Measurements from ENCODE around the gene GPC5. TPM values are rescaled to one million over a fixed set of nuclear protein-coding genes. Genes with fewer than 3 reads are reported as not detected.

The GPC5 gene
- total and polyA plus RNA-seq, 10 donors, result 0.04 to 0.83 (median 0.26) TPM; not detected in 3

- intact Hi-C loops (cut with DNase I; ENCODE audit: low total_unique reads), result no loop called here
- Histone ChIP-seq H3K4me1 (no peaks in the 10 kb centered on the region), H3K4me3 (no peak overlapping the region), H3K9me3 (peaks cover 0 to 6% (median 0%) of the 10 kb centered on the region in 8 donors), H3K27me3 (replicated peaks in 1 of 7) (no peaks in the 10 kb centered on the region), H3K27ac (no peak overlapping the region), H3K36me3 (no peaks in the 10 kb centered on the region)
- TF ChIP-seq POLR2A (IDR thresholded peaks at IDR 0.05) (no peak), CTCF (IDR thresholded peaks at IDR 0.05 in 8 of 11, conservative IDR thresholded peaks at IDR 0.05 in 3 of 11) (no peak), POLR2AphosphoS5 (IDR thresholded peaks at IDR 0.05) (no peak)
- DNase-seq, result no peak
These were observed 345.9 kb downstream of the GPC5 start for GRCh38 chr13:91744284-91744683.

- peaks cover 0 to 5% (median 0%) of the 10 kb centered on the region in 8 donors for H3K9me3 ChIP-seq
- WGBS, 5 donors, result 22 to 41% (median 27%) methylated on average over 3 of the region's 3 CpGs
- H3K27ac ChIP-seq, result no peak overlapping the region
- H3K4me1 ChIP-seq, result no peaks in the 10 kb centered on the region
- no peaks in the 10 kb centered on the region for H3K36me3 ChIP-seq
- DNase-seq, result no peak
- no peak overlapping the region for H3K4me3 ChIP-seq
- intact Hi-C loops (cut with DNase I; ENCODE audit: low total_unique reads), result no loop called here
- H3K27me3 ChIP-seq (replicated peaks in 1 of 7), result no peaks in the 10 kb centered on the region
- TF ChIP-seq CTCF (IDR thresholded peaks at IDR 0.05 in 8 of 11, conservative IDR thresholded peaks at IDR 0.05 in 3 of 11) (no peak), POLR2A (IDR thresholded peaks at IDR 0.05) (no peak), POLR2AphosphoS5 (IDR thresholded peaks at IDR 0.05) (no peak)
These were observed 347.5 kb downstream of the GPC5 start for GRCh38 chr13:91745967-91746366.

GRCh38 chr13:91747186-91747585 is 348.8 kb downstream of the GPC5 start:
- H3K36me3 ChIP-seq, result no peaks in the 10 kb centered on the region

More at GRCh38 chr13:91747186-91747585, 348.8 kb downstream of the GPC5 start:
- no peaks in the 10 kb centered on the region for H3K4me1 ChIP-seq
- H3K9me3 ChIP-seq, result peaks cover 0 to 5% (median 0%) of the 10 kb centered on the region in 8 donors
- intact Hi-C loops (cut with DNase I; ENCODE audit: low total_unique reads), result no loop called here
- no peak overlapping the region for H3K4me3 ChIP-seq
- no peaks in the 10 kb centered on the region for H3K27me3 ChIP-seq (replicated peaks in 1 of 7)
- no peak overlapping the region for H3K27ac ChIP-seq
- WGBS, 5 donors, result 42 to 60% (median 55%) methylated on average over 2 of the region's 2 CpGs
- no peak for TF ChIP-seq POLR2AphosphoS5 (IDR thresholded peaks at IDR 0.05)
- TF ChIP-seq CTCF (IDR thresholded peaks at IDR 0.05 in 8 of 11, conservative IDR thresholded peaks at IDR 0.05 in 3 of 11), result no peak
- TF ChIP-seq POLR2A (IDR thresholded peaks at IDR 0.05), result no peak
- DNase-seq, result no peak

All from spleen (tissue), 11 donors.